SK-N-SH (cell line): ENCODE measurements around the gene TMEM200B. TPM values are rescaled to one million over a fixed set of nuclear protein-coding genes. Genes with fewer than 3 reads are reported as not detected.
"Not testable (repeated sequence)": the region's sequence is repeated elsewhere in the genome, so short reads cannot be mapped to it uniquely, and the experiment has no call there.

Experiments used
- CTCF ChIA-PET: fragments of 300-600, 350-600 bp; formaldehyde crosslinking; extraction: SDS; loops from one replicate; lab custom pipeline; 2021; lab: Yijun Ruan, JAX
- POLR2A ChIA-PET: fragments of 350-600 bp; sonication (Branson Sonifier 250); formaldehyde crosslinking; extraction: SDS; loops from one replicate; lab custom pipeline; 2020; ENCODE audit warnings: antibody characterized with exemption, inconsistent platforms; lab: Yijun Ruan, JAX
- DNase-seq: peaks from one replicate; pipeline ENCODE4 v3.0.0; 2012
- H2AFZ ChIP-seq: fragments of 200-600 bp; sonication (generic); 2 replicates; pipeline ENCODE4 v1.8.1; 2016; ENCODE audit warnings: antibody characterized with exemption, mild to moderate bottlenecking, low read depth
- H3F3A ChIP-seq: fragments of 200-600 bp; sonication (generic); replicated peaks from 2 replicates; pipeline ENCODE3; 2016; ENCODE audit warnings: antibody characterized with exemption, mild to moderate bottlenecking; ENCODE audit not compliant: insufficient read depth
- H3K27ac ChIP-seq, 2 experiments: fragments of 200-500 bp in 1 of 2; fragments of 200-600 bp in 1 of 2; sonication (Bioruptor generic) in 1 of 2; sonication (generic), shearing (Covaris generic) in 1 of 2; 2 replicates each; pipeline versions ENCODE4 v1.5.1 to v1.6.1; 2014 to 2016; ENCODE audit warnings: low read depth in 2 of 2, inconsistent platforms in 1 of 2, low read length in 1 of 2, mild to moderate bottlenecking in 1 of 2, mixed read lengths in 1 of 2
- H3K27me3 ChIP-seq: fragments of 200-600 bp; sonication (generic), shearing (Covaris generic); 2 replicates; pipeline ENCODE4 v1.6.1; 2016; ENCODE audit warnings: mixed run types; ENCODE audit not compliant: insufficient read depth
- H3K36me3 ChIP-seq, 2 experiments: fragments of 200-500 bp in 1 of 2; fragments of 200-600 bp in 1 of 2; sonication (Bioruptor generic) in 1 of 2; sonication (generic) in 1 of 2; replicated peaks in 1 of 2; 2 replicates each; pipeline versions ENCODE3 to v1.5.1; 2014 to 2016; ENCODE audit warnings: low read length in 1 of 2, mild to moderate bottlenecking in 1 of 2; ENCODE audit not compliant: insufficient read depth in 2 of 2, control insufficient read depth in 1 of 2
- H3K4me1 ChIP-seq, 2 experiments: fragments of 200-500 bp in 1 of 2; fragments of 200-600 bp in 1 of 2; sonication (Bioruptor generic) in 1 of 2; sonication (generic), shearing (Covaris generic) in 1 of 2; 2 replicates each; pipeline versions ENCODE4 v1.5.1 to v1.6.1; 2014 to 2016; ENCODE audit warnings: low read depth in 1 of 2, low read length in 1 of 2, mixed run types in 1 of 2; ENCODE audit not compliant: insufficient read depth in 2 of 2, control insufficient read depth in 1 of 2
- H3K4me2 ChIP-seq: fragments of 200-600 bp; sonication (generic), shearing (Covaris generic); 2 replicates; pipeline ENCODE4 v1.6.1; 2017; ENCODE audit warnings: mixed run types
- H3K4me3 ChIP-seq, 2 experiments: fragments of 200-500 bp in 1 of 2; fragments of 200-600 bp in 1 of 2; sonication (Bioruptor generic) in 1 of 2; sonication (generic), shearing (Covaris generic) in 1 of 2; 2 replicates each; pipeline versions ENCODE4 v1.5.1 to v1.8.1; 2014 to 2016; ENCODE audit warnings: low read depth in 2 of 2, inconsistent platforms in 1 of 2, low read length in 1 of 2, mild to moderate bottlenecking in 1 of 2, mixed read lengths in 1 of 2, moderate library complexity in 1 of 2
- H3K79me2 ChIP-seq: fragments of 200-600 bp; sonication (generic); 2 replicates; pipeline ENCODE4 v1.8.1; 2017; ENCODE audit warnings: mild to moderate bottlenecking; ENCODE audit not compliant: insufficient read depth
- H3K9ac ChIP-seq: fragments of 200-600 bp; sonication (generic); 2 replicates; pipeline ENCODE4 v1.6.1; 2017; ENCODE audit warnings: mixed run types
- H3K9me2 ChIP-seq: fragments of 200-600 bp; sonication (generic); 2 replicates; pipeline ENCODE4 v1.6.1; 2017; ENCODE audit warnings: mixed run types
- H3K9me3 ChIP-seq: fragments of 200-600 bp; sonication (generic); 2 replicates; pipeline ENCODE4 v1.6.1; 2017; ENCODE audit warnings: mixed run types, mild to moderate bottlenecking, moderate library complexity
- H4K20me1 ChIP-seq: fragments of 200-600 bp; sonication (generic); 2 replicates; pipeline ENCODE4 v1.6.1; 2017; ENCODE audit warnings: mild to moderate bottlenecking, mixed run types; ENCODE audit not compliant: insufficient read depth
- FOSL2 ChIP-seq: IDR thresholded peaks from 2 replicates; pipeline ENCODE4 v1.4.0; 2012; ENCODE audit warnings: low read depth, mild to moderate bottlenecking, moderate library complexity, borderline replicate concordance
- FOXJ3 ChIP-seq: sonication (generic); formaldehyde crosslinking; IDR thresholded peaks from 2 replicates; pipeline ENCODE4 v1.5.1; 2020; ENCODE audit warnings: mild to moderate bottlenecking, missing genetic modification reagents
- FOXM1 ChIP-seq: IDR thresholded peaks from 2 replicates; pipeline ENCODE4 v1.4.0; 2012; ENCODE audit warnings: low read depth, mild to moderate bottlenecking
- IRF3 ChIP-seq: fragments of 150-350 bp; IDR thresholded peaks from 2 replicates; pipeline ENCODE4 v1.6.1; 2016; ENCODE audit warnings: mild to moderate bottlenecking, low read depth, low read length
- MAX ChIP-seq: IDR thresholded peaks from 2 replicates; pipeline ENCODE4 v1.4.0; 2012; ENCODE audit warnings: low read depth
- MEF2A ChIP-seq: IDR thresholded peaks from 2 replicates; pipeline ENCODE4 v1.4.0; 2012; ENCODE audit warnings: low read depth, borderline replicate concordance
- PBX3 ChIP-seq: IDR thresholded peaks from 2 replicates; pipeline ENCODE4; 2012
- RCOR1 ChIP-seq: fragments of 150-350 bp; IDR thresholded peaks from 2 replicates; pipeline ENCODE4 v1.6.1; 2017; ENCODE audit warnings: antibody characterized with exemption, low read length
- RFX5 ChIP-seq: IDR thresholded peaks from 2 replicates; pipeline ENCODE4 v1.6.1; 2012; ENCODE audit warnings: mild to moderate bottlenecking, improper control_type of control experiment, low read length
- SIN3A ChIP-seq: IDR thresholded peaks from 2 replicates; pipeline ENCODE4 v1.6.1; 2012; ENCODE audit warnings: low read depth, mild to moderate bottlenecking, low read length, moderate library complexity, borderline replicate concordance
- YY1 ChIP-seq: IDR thresholded peaks from 2 replicates; pipeline ENCODE4 v1.4.0; 2012; ENCODE audit warnings: low read depth, mild to moderate bottlenecking
- WGBS: methylation state at CpG from one replicate; pipeline ENCODE4 v1.1.6; 2017; ENCODE audit warnings: low lambda C conversion rate; 5-methylcytosine and 5-hydroxymethylcytosine counted together
- polyA plus RNA-seq, 3 experiments: library from polyadenylated mRNA; depleted of rRNA; stranded (reverse); fragments of >200 nt; gene quantifications; 2 replicates each; pipeline ENCODE4 v1.2.3, GENCODE V29; 2012

TMEM200B gene
- polyA plus RNA-seq, 1 of the 3 experiments (the other 2 are of a cell fraction) = 1.5 TPM

- no peaks in the 10 kb centered on the region for H3F3A ChIP-seq
- POLR2A ChIA-PET = no interaction called here
- H3K4me2 ChIP-seq = no peak overlapping the region
- no peak for DNase-seq
- no peaks in the 10 kb centered on the region for H3K9me3 ChIP-seq
- 90% methylated on average over 3 of the region's 3 CpGs for WGBS
- H3K4me1 ChIP-seq = peaks cover 0 to 2% of the 10 kb centered on the region in 2 experiments; a peak in 1 of 4 replicates
- no peaks in the 10 kb centered on the region for H3K9me2 ChIP-seq
- H3K4me3 ChIP-seq = no peak overlapping the region
- no peak overlapping the region for H2AFZ ChIP-seq
- no peak overlapping the region for H3K27ac ChIP-seq
- H3K27me3 ChIP-seq = no peaks in the 10 kb centered on the region
- TF ChIP-seq RFX5 = no peak
- no peak for TF ChIP-seq YY1
- TF ChIP-seq FOXM1 = no peak
- TF ChIP-seq IRF3 = no peak
- TF ChIP-seq MAX = no peak
- no peak for TF ChIP-seq MEF2A
- TF ChIP-seq RCOR1 = no peak
- no peak for TF ChIP-seq FOXJ3 (CRISPR knock-in tag)
- no peak for TF ChIP-seq PBX3
- TF ChIP-seq SIN3A = no peak
- no peak for TF ChIP-seq FOSL2
- TF ChIP-seq, all 33 proteins: peak for 0
- Histone ChIP-seq H3K79me2 (no peaks in the 10 kb centered on the region), H4K20me1 (no peaks in the 10 kb centered on the region), H3K36me3 (no peaks in the 10 kb centered on the region), H3K9ac (no peak overlapping the region)
- CTCF ChIA-PET = no interaction called here
Observed at GRCh38 chr1:29094433-29094832, 29.3 kb downstream of the TMEM200B start.

- H3K36me3 ChIP-seq, H3K4me2 ChIP-seq, H2AFZ ChIP-seq, H3K4me3 ChIP-seq, DNase-seq, H3K27ac ChIP-seq, H4K20me1 ChIP-seq, H3K9me3 ChIP-seq, POLR2A ChIA-PET, H3K79me2 ChIP-seq, H3F3A ChIP-seq, H3K9ac ChIP-seq, H3K27me3 ChIP-seq, H3K4me1 ChIP-seq, H3K9me2 ChIP-seq: not testable (repeated sequence)
- WGBS = 70% methylated on average over 5 of the region's 5 CpGs
- CTCF ChIA-PET = interaction anchor here (1.3 kb wide), 1 partner anchor 53 kb away, joined by 3 read pairs; no protein-coding TSS in a partner anchor
Observed at GRCh38 chr1:29092704-29093103, 31.0 kb downstream of the TMEM200B start.
